ENCODE measurements around the gene MRPL10. TPM values are rescaled to one million over a fixed set of nuclear protein-coding genes. Genes with fewer than 3 reads are reported as not detected.
A peak's percentile ranks its signal among the peaks of the same experiment; 100 is the strongest.

The MRPL10 gene
- total and polyA plus RNA-seq, 10 of the 15 experiments (the other 5 are each of a cell fraction or from before 2014, with no cell fraction given) = 18.9 to 61.9 (median 47.3) TPM

- Histone ChIP-seq H3K79me2 (ENCODE audit: control insufficient read depth, insufficient read depth, low read length) (no peaks in the 10 kb centered on the region), H3K27me3 (replicated peaks in 1 of 2; ENCODE audit: control insufficient read depth in 2 of 2, insufficient read depth in 2 of 2, low read length in 1 of 2) (peaks cover 4 to 7% of the 10 kb centered on the region in 2 experiments), H3K9ac (ENCODE audit: control insufficient read depth, insufficient read depth, low read length) (no peak overlapping the region), H3K4me2 (ENCODE audit: control insufficient read depth, insufficient read depth) (no peak overlapping the region), H3K9me3 (replicated peaks; ENCODE audit: control insufficient read depth, insufficient read depth, low read length) (no peaks in the 10 kb centered on the region), H3K36me3 (ENCODE audit: control insufficient read depth in 2 of 2, insufficient read depth in 2 of 2, low read length in 1 of 2) (no peaks in the 10 kb centered on the region), H4K20me1 (ENCODE audit: control insufficient read depth, insufficient read depth) (no peaks in the 10 kb centered on the region), H3K4me1 (ENCODE audit: control insufficient read depth, insufficient read depth, low read length) (no peaks in the 10 kb centered on the region), H3K27ac (ENCODE audit: control insufficient read depth, insufficient read depth) (no peak overlapping the region), H3K4me3 (no peak overlapping the region), H2AFZ (ENCODE audit: control insufficient read depth, low read depth, low read length) (no peak overlapping the region; the same call in 1 of the 2 replicates)
- ChIA-PET CTCF (interaction anchor here (0.6 to 1.1 kb wide), 9 partner anchors 72 to 395 kb away, joined by 3 to 12 read pairs (median 4); partner anchors contain the start of gene PNPO), SMC1A (ENCODE audit: uncharacterized antibody, unreplicated experiment) (interaction anchor here (0.6 to 1.1 kb wide), 2 partner anchors 89 to 90 kb away, joined by 3 to 4 read pairs; no protein-coding TSS in a partner anchor), POLR2A (interaction anchor here (0.6 kb wide), 1 partner anchor 37 kb away, joined by 3 read pairs; no protein-coding TSS in a partner anchor), RAD21 (ENCODE audit: unreplicated experiment) (interaction anchor here (0.7 to 1.7 kb wide), 3 partner anchors 90 to 126 kb away, joined by 4 to 11 read pairs (median 10); no protein-coding TSS in a partner anchor)
- no peak for DNase-seq (ENCODE audit: low read depth, low spot score)
- 7% methylated on average over 54 of the region's 70 CpGs for WGBS (ENCODE audit: insufficient coverage, insufficient replicate concordance, low lambda C conversion rate, missing lambda C conversion rate)
- in situ Hi-C loops (cut with MboI) = no loop called here
- no peak for FAIRE-seq
- peak; percentile 96 for ATAC-seq
- intact Hi-C loops (cut with micrococcal nuclease; ENCODE audit: unreplicated experiment) = no loop called here
- no TSS peak for BruUV-seq (replicated peaks)
- no peak for TF ChIP-seq SP1 (IDR thresholded peaks at IDR 0.05; ENCODE audit: low read depth, low read length)
- TF ChIP-seq CTCF (IDR thresholded peaks at IDR 0.05 in 2 of 3, conservative IDR thresholded peaks at IDR 0.05 in 1 of 3; ENCODE audit: control insufficient read depth in 2 of 3, extremely low read depth in 1 of 3, insufficient read depth in 1 of 3, low read depth in 3 of 3, low read length in 3 of 3) = peak; percentile 37 to 63 (median 61)
- peak; percentile 24 for TF ChIP-seq SUZ12 (IDR thresholded peaks at IDR 0.05; ENCODE audit: unreplicated experiment)
- peak; percentile 53 for TF ChIP-seq HDAC6 (IDR thresholded peaks at IDR 0.05; ENCODE audit: unreplicated experiment)
- TF ChIP-seq, protein P1, sequence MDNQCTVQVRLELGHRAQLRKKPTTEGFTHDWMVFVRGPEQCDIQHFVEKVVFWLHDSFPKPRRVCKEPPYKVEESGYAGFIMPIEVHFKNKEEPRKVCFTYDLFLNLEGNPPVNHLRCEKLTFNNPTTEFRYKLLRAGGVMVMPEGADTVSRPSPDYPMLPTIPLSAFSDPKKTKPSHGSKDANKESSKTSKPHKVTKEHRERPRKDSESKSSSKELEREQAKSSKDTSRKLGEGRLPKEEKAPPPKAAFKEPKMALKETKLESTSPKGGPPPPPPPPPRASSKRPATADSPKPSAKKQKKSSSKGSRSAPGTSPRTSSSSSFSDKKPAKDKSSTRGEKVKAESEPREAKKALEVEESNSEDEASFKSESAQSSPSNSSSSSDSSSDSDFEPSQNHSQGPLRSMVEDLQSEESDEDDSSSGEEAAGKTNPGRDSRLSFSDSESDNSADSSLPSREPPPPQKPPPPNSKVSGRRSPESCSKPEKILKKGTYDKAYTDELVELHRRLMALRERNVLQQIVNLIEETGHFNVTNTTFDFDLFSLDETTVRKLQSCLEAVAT (IDR thresholded peaks at IDR 0.05) = no peak
- TF ChIP-seq TAF1 (IDR thresholded peaks at IDR 0.05; ENCODE audit: borderline replicate concordance, low read depth, low read length) = no peak
- no peak for TF ChIP-seq KDM1A (IDR thresholded peaks at IDR 0.05; ENCODE audit: borderline replicate concordance)
- no peak for TF ChIP-seq SMARCA5 (IDR thresholded peaks at IDR 0.05)
- TF ChIP-seq BHLHE40 (IDR thresholded peaks at IDR 0.05; ENCODE audit: borderline replicate concordance in 1 of 2, low read depth in 2 of 2, low read length in 1 of 2) = no peak; a peak in 1 of 4 replicates
- no peak for TF ChIP-seq IKZF1 (conservative IDR thresholded peaks at IDR 0.05)
- TF ChIP-seq SMC3 (IDR thresholded peaks at IDR 0.05; ENCODE audit: borderline replicate concordance, low read length) = peak; percentile 36; the same call in 1 of the 2 replicates
- TF ChIP-seq EGR1 (IDR thresholded peaks at IDR 0.05; ENCODE audit: borderline replicate concordance in 1 of 2, low read depth in 2 of 2, low read length in 2 of 2) = no peak
- no peak for TF ChIP-seq FOS (IDR thresholded peaks at IDR 0.05; ENCODE audit: borderline replicate concordance, extremely low read depth, insufficient read length)
- no peak for TF ChIP-seq GABPA (IDR thresholded peaks at IDR 0.05; ENCODE audit: low read depth)
Observed at GRCh38 chr17:47789611-47790561, 41.5 kb downstream of the MRPL10 start.
